Effector memory CD4-positive, alpha-beta T cell (primary cell): Measurements from ENCODE around the gene TRPC4.

ENCODE experiments used
- DNase-seq, 3 donors: peaks; one replicate each; pipeline ENCODE4 v3.0.0-alpha.2; 2020
- H3K27ac ChIP-seq: 2 replicates; pipeline ENCODE4 v1.7.0; 2013; ENCODE audit warnings: mild to moderate bottlenecking, low read length, moderate library complexity; ENCODE audit not compliant: insufficient read depth, poor library complexity, severe bottlenecking
- H3K27me3 ChIP-seq: replicated peaks from 2 replicates; pipeline ENCODE4 v1.7.0; 2013; ENCODE audit warnings: mild to moderate bottlenecking, low read length; ENCODE audit not compliant: insufficient read depth, control insufficient read depth, poor library complexity, severe bottlenecking
- H3K36me3 ChIP-seq: 2 replicates; pipeline ENCODE4 v1.7.0; 2013; ENCODE audit warnings: mild to moderate bottlenecking, low read length, moderate library complexity; ENCODE audit not compliant: control insufficient read depth, insufficient read depth
- H3K4me1 ChIP-seq: 2 replicates; pipeline ENCODE4 v1.7.0; 2013; ENCODE audit warnings: low read length, mild to moderate bottlenecking; ENCODE audit not compliant: control insufficient read depth, insufficient read depth, poor library complexity, severe bottlenecking
- H3K4me3 ChIP-seq: 2 replicates; pipeline ENCODE4 v1.7.0; 2013; ENCODE audit warnings: low read length, low read depth, mild to moderate bottlenecking; ENCODE audit not compliant: insufficient read depth, poor library complexity, severe bottlenecking
- H3K9me3 ChIP-seq: 2 replicates; pipeline ENCODE4 v1.7.0; 2013; ENCODE audit warnings: mild to moderate bottlenecking, low read length, moderate library complexity; ENCODE audit not compliant: control insufficient read depth

The TRPC4 gene

GRCh38 chr13:37701972-37702371 is 167.6 kb downstream of the TRPC4 start:
- no peak overlapping the region for H3K27ac ChIP-seq
- no peak for DNase-seq
- no peaks in the 10 kb centered on the region for H3K9me3 ChIP-seq
- H3K36me3 ChIP-seq, result no peaks in the 10 kb centered on the region
- H3K4me1 ChIP-seq, result no peaks in the 10 kb centered on the region
- no peak overlapping the region for H3K4me3 ChIP-seq
- no peaks in the 10 kb centered on the region for H3K27me3 ChIP-seq

- no peak overlapping the region for H3K4me3 ChIP-seq
- DNase-seq, result no peak
Observed at GRCh38 chr13:37701306-37701705, 168.3 kb downstream of the TRPC4 start.

GRCh38 chr13:37700887-37701286 is 168.7 kb downstream of the TRPC4 start:
- Histone ChIP-seq H3K9me3 (no peaks in the 10 kb centered on the region), H3K4me3 (no peak overlapping the region), H3K27me3 (no peaks in the 10 kb centered on the region), H3K27ac (no peak overlapping the region), H3K36me3 (no peaks in the 10 kb centered on the region), H3K4me1 (no peaks in the 10 kb centered on the region)
- DNase-seq, result no peak

More at GRCh38 chr13:37701306-37701705, 168.3 kb downstream of the TRPC4 start:
- no peaks in the 10 kb centered on the region for H3K36me3 ChIP-seq
- H3K4me1 ChIP-seq, result no peaks in the 10 kb centered on the region
- H3K9me3 ChIP-seq, result no peaks in the 10 kb centered on the region
- H3K27ac ChIP-seq, result no peak overlapping the region
- H3K27me3 ChIP-seq, result no peaks in the 10 kb centered on the region

- DNase-seq, result no peak
- Histone ChIP-seq H3K36me3 (no peaks in the 10 kb centered on the region), H3K9me3 (no peaks in the 10 kb centered on the region), H3K27me3 (no peaks in the 10 kb centered on the region), H3K4me1 (no peaks in the 10 kb centered on the region), H3K4me3 (no peak overlapping the region), H3K27ac (no peak overlapping the region)
Observed at GRCh38 chr13:37695200-37695599, 174.4 kb downstream of the TRPC4 start.

- Histone ChIP-seq H3K36me3 (no peaks in the 10 kb centered on the region), H3K9me3 (no peaks in the 10 kb centered on the region), H3K27me3 (no peaks in the 10 kb centered on the region), H3K4me3 (no peak overlapping the region), H3K27ac (no peak overlapping the region), H3K4me1 (no peaks in the 10 kb centered on the region)
- DNase-seq, result no peak
Observed at GRCh38 chr13:37690361-37690760, 179.2 kb downstream of the TRPC4 start.

GRCh38 chr13:37686501-37686900 is 183.1 kb downstream of the TRPC4 start:
- Histone ChIP-seq H3K27ac (no peak overlapping the region), H3K4me3 (no peak overlapping the region), H3K9me3 (no peaks in the 10 kb centered on the region), H3K27me3 (no peaks in the 10 kb centered on the region), H3K36me3 (no peaks in the 10 kb centered on the region), H3K4me1 (no peaks in the 10 kb centered on the region)
- no peak for DNase-seq

GRCh38 chr13:37685206-37685605 is 184.4 kb downstream of the TRPC4 start:
- Histone ChIP-seq H3K9me3 (no peaks in the 10 kb centered on the region), H3K4me1 (no peaks in the 10 kb centered on the region), H3K27me3 (no peaks in the 10 kb centered on the region), H3K27ac (no peak overlapping the region), H3K36me3 (no peaks in the 10 kb centered on the region), H3K4me3 (no peak overlapping the region)
- no peak for DNase-seq

GRCh38 chr13:37682496-37682895 is 187.1 kb downstream of the TRPC4 start:
- Histone ChIP-seq H3K36me3 (no peaks in the 10 kb centered on the region), H3K4me3 (no peak overlapping the region), H3K9me3 (no peaks in the 10 kb centered on the region), H3K4me1 (no peaks in the 10 kb centered on the region), H3K27ac (no peak overlapping the region), H3K27me3 (no peaks in the 10 kb centered on the region)
- no peak for DNase-seq

GRCh38 chr13:37681281-37682032 is 188.1 kb downstream of the TRPC4 start:
- Histone ChIP-seq H3K27ac (no peak overlapping the region), H3K27me3 (no peaks in the 10 kb centered on the region), H3K9me3 (no peaks in the 10 kb centered on the region), H3K4me1 (no peaks in the 10 kb centered on the region), H3K4me3 (no peak overlapping the region), H3K36me3 (no peaks in the 10 kb centered on the region)
- DNase-seq, result no peak

GRCh38 chr13:37680137-37680536 is 189.4 kb downstream of the TRPC4 start:
- H3K9me3 ChIP-seq, result no peaks in the 10 kb centered on the region
- no peak overlapping the region for H3K4me3 ChIP-seq

More at GRCh38 chr13:37680137-37680536, 189.4 kb downstream of the TRPC4 start:
- H3K36me3 ChIP-seq, result no peaks in the 10 kb centered on the region
- H3K4me1 ChIP-seq, result no peaks in the 10 kb centered on the region
- DNase-seq, result no peak
- H3K27me3 ChIP-seq, result no peaks in the 10 kb centered on the region
- no peak overlapping the region for H3K27ac ChIP-seq
